ENCODE measurements around the gene CD300H. TPM values are rescaled to one million over a fixed set of nuclear protein-coding genes. Genes with fewer than 3 reads are reported as not detected.
"Not testable (repeated sequence)": the region's sequence is repeated elsewhere in the genome, so short reads cannot be mapped to it uniquely, and the experiment has no call there.

The CD300H gene
- total RNA-seq, 1 donor from 2014 or later: not detected

DNA sequence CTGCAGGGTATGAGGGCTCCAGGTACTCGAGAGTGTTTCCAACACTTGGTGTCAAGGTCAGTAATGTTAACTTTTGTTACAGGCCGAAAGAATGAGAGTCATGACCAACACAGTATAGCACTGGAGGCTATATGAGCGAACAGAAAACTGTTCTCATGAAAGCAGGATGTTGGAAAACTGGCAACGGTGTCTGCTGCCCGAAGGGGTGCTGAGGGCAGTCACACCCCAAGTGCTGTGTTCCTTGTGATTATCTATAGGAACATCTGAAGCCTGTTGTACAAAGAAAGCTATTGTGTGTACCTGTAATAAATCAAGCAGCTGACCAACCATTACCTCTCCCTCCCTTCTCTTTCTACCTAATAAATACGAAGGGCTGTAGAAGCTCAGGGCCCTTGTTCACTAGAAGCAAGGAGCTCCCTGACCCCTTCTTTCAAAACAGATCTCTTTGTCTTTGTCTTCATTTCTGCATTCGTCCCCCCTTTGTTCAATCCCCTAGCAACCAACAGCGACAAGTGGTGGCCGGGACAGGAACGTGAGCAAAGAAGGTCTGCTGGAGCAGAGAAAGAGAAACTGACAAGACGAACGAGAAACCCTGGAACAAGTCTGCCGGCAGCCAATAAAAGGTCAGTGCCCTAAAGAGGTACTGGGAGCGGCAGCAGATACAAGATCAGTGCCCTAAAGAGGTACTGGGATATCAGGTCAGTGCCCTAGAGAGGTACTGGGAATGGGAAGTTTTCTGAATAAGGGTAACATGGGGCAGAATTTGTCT lies 17.2 kb upstream of the CD300H start:
- no peak for DNase-seq (ENCODE audit: low read depth in 2 of 2)

DNA sequence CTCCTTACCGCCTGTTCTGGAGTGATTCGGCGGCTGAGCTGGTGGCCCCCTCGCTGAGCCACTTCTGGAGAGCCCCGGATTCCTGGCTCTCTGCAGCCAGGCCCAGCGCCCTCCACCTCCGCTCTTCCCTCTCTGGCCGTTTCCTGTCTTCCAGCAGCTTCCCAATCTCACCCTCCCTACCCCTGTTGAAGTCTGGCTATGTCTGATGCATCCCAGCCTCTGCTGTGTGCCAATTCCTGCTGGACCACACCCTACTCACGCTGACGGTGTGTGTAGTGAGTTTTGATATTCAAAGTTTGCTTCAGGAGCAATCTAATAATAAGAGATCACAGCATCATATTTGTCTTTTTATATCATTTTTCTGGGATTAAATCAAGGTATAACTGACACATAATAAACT lies 15.3 kb upstream of the CD300H start:
- DNase-seq (ENCODE audit: low read depth in 2 of 2): no peak

DNA sequence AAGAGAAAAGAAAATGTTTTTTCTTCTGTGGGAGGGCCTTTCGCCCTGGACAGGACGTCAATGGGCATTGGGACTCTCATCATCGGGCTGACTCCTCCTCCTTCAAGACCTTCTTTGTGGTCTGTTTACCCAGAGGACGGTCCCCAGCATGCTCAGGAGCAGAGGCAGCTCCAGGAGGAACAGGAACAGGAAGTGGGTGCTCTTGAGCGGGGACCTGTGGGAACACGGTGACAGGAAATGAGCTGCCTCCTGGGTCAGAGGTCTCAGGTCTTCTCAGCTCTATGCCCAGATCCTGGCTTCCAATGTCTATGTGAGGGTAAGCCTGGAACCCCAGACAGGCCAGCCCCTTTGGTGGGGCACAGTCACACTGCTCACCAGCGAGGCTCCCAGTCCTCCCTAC lies 12.6 kb upstream of the CD300H start:
- no peak for DNase-seq (ENCODE audit: low read depth in 2 of 2)

DNA sequence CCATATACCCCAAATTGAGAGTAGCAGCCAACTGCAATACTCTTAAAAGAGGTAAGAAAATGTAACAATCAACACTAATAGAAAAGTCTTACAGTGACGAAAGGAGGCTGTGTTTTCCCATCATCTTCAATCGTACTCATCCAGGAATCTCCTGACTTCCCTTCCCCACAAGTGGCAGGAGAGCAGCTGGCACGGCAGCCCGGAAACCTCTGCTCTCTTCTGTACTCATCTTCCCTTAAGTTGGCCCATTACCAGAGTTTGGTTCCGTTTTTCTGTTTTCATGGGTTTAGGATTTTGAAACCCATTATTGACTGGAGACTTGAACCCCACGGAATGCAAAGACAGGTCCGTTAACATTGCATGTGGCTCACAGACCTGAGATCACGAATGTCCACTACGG lies 11.7 kb upstream of the CD300H start:
- no peak for DNase-seq (ENCODE audit: low read depth in 2 of 2)

DNA sequence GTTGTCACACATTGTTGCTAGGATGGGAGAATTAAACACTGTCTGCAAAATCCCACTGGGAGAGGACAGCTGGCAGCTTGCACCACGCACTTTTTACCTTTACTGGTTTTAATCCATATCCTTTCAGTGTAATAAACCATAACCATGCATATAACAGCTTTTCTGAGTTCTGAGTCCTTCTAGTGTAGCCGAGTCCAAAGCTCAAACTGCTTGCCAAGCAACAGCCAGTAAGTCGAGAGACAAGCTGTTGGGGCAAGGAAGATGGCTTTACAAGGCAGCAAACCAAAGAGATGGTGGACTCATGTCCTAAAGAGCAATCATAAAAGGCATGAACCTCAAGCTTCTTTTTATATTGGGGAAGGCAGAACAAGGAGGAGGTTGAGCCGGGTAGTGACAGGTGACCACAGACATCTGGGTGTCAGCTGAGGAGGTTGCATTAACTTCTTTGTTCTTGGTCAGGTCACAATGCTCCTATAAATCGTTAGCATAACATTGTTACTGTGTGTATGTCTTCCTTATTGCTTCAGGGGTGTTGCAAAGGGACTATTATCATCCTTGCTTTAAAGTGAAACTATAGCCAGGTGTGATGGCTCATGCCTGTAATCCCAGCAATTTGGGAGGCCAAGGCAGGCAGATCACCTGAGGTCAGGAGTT lies 7.3 kb upstream of the CD300H start:
- no peak for DNase-seq (ENCODE audit: low read depth in 2 of 2)

DNA sequence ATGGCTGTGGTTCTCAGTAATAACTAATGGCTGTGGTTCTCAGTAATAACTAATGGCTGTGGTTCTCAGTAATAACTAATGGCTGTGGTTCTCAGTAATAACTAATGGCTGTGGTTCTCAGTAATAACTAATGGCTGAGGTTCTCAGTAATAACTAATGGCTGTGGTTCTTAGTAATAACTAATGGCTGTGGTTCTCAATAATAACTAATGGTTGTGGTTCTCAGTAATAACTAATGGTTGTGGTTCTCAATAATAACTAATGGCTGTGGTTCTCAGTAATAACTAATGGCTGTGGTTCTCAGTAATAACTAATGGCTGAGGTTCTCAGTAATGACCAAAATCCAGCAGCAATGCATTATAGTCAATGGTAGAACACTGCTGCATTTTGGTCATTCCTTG lies 6.3 kb upstream of the CD300H start:
- DNase-seq (ENCODE audit: low read depth in 2 of 2): not testable (repeated sequence)

DNA sequence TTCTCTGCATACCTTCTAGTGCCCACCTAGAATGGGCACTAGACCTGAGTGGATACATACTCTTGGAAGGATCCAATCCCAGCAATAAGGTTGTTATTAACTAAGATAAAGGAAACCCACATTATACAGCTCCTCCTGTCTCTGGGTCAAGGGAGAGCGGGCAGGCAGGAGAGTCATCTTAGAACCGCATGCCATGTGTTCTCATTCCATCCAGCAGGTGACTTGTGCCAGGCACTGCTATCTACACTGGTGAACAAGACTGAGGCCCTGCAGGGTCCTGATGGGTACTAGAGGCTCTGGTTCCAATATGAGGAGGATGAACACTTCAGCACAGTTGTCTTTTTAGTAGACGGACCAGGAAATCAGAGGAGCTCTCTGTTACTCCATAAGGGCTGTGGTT lies 5.9 kb upstream of the CD300H start:
- no peak for DNase-seq (ENCODE audit: low read depth in 2 of 2)

DNA sequence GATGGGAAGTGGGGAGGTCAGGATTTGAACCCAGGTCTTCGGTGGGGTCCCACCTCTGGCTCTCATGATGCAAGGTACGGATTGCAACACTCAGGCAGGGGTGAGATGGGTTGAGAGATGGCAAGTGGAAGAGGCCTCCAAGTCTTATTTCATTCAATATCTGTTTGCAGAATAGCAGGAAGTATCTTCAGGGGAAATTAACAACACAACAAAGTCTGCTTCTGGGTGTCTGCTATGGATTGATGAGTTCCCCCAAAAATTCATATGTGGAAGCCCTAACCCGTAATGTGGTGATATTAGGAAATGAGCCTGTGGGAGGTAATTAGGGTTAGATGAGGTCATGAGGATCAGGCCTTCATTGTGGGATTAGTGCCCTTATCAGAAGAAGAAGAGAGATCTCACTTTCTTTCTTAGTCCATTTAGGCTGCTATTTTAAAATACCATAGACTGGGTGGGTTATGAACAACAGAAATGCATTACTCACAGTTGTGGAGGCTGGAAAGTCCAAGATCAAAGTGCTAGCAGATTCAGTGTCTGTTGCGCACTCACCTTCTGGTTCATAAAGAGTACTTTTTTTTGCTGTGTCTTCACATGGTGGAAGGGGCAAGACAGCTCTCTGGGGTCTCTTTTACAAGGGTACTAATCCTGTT lies 4.4 kb upstream of the CD300H start:
- DNase-seq (ENCODE audit: low read depth in 2 of 2): no peak

DNA sequence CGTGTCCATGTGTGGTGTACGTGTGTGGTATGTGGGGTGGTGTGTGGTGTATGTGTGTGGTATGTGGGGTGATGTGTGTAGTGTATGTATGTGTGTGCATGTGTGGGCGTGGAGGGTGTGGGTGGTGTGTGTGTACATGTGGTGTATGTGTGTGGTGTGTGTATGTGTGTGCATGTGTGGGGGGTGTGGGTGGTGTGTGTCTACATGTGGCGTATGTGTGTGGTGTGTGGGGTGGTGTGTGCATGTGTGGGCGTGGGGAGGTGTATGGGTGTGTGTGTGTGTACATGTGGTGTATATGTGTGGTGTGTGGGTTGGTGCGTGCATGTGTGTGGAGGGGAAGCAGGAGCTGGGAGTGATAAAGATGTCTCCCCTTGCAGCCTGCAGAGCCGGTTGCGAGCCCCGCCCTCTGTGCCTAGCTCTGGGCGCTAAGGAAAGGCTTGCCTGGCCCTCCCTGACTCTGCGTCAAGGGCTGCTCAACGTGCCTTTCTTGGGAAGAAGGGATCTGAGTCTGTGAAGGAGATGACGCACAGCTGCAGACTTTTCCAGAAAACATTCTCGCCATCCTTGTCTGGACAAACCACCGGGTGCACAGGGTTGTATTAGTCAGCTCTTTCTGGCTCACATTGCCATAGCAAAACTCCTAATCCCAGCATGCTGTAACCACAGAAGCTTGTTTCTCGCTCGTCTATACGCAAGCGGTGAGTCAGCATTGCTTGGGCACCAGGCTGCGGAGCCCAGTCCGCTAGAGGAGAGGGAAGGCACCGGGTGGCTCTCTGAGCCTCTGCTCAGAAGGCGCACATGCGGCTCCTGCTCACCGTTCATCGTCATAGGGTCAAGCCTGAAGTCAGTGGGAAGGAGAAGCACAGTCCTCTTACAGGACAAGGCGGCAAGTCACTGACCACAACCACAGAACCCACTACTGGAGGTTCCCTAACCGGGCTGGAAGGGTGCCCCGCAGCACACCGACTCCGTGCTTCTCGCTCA lies 2.0 kb upstream of the CD300H start:
- no peak for DNase-seq (ENCODE audit: low read depth in 2 of 2)

DNA sequence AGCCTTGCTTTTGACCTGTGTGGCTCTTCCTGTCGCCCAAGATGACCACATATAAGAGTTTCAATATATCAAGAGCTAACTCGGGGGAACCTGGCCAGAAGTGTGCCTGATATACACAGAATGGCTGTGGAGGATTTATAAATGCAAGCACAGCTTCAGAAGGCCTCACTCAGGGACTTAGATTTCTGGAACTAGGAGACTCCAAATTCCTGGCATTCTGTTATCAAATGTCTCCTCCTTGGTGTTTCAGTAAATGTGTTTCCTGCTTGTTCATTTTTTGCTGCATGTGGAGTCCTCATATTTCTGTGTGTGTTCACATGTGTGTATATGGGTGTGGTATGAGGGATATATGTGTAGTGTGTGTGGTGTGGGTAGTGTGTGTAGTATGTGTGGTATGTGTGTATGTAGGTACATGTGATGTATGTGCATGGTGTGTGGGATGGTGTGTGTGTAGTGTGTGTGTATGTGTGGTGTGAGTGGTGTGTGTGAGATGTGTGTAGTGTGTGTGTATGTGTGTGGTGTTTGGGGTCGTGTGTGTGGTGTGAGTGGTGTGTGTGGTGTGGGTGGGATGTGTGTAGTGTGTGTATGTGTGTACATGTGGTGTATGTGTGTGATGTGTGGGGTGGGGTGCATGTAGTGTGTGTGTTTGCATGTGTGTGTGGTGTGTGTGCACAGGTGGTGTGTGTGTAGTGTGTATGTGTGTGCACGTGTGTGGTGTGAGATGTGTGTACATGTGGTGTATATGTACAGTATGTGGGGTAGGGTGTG lies 981 bp upstream of the CD300H start:
- DNase-seq (ENCODE audit: low read depth in 2 of 2): no peak

DNA sequence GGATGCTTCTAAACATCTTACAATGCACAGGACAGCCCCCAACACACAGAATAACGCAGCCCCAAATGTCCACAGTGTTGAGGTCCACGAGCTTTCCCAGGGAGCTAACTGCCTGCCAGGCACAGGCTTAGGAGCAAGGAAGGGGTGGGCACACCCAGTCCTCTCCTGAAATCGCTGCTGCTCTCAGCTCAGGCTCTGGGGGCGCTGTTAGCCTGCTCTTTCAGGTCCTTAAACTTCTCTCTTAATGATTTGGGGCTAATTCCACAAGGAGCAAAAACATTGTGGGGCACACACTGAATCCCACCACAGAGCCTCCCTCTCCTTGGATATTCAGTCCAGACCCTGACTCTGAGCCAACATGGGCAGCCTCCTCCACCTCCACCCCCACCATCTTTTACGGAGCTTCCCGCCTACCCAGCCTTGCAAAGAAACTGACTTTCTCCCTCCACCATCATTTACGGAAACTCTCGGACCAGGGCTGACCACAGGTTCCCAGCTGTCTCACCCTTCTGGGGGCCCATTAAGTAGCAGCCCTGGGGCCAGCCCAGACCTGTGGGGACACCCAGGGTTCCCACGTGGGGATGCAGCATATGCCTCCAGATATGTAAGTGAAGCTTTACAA lies 1.1 kb downstream of the CD300H start:
- DNase-seq (ENCODE audit: low read depth in 2 of 2): no peak

DNA sequence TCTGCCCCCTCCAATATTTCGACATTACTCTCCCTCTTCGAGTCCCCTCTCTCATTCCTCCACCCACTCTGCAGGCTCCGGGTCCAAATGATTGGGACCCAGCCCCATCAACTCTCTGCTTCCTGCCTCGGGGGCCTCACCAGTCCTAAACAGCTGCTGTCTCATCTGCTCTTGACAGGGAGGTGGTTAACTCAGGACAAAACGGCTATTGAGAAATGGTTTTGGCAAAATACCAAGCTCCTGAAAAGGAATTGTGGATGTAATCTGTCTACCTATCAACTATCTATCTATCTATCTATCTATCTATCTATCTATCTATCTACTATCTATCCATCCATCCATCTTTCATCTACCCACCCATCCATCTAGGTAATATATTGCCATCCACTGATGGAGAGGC lies 2.2 kb downstream of the CD300H start:
- DNase-seq (ENCODE audit: low read depth in 2 of 2): no peak

DNA sequence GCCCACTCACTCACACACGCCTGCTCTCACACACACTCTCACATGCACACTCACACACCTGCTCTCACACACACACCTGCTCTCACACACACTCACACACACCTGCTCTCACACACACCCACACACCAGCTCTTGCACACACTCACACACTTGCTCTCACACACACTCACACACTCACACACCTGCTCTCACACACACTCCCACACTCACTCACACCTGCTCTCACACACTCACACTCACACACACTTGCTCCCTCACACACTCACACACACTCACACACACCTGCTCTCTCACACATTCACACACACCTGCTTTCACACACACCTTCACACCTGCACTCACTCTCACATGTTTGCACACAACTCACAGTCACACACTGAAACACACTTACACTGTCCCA lies 4.0 kb downstream of the CD300H start:
- no peak for DNase-seq (ENCODE audit: low read depth in 2 of 2)

DNA sequence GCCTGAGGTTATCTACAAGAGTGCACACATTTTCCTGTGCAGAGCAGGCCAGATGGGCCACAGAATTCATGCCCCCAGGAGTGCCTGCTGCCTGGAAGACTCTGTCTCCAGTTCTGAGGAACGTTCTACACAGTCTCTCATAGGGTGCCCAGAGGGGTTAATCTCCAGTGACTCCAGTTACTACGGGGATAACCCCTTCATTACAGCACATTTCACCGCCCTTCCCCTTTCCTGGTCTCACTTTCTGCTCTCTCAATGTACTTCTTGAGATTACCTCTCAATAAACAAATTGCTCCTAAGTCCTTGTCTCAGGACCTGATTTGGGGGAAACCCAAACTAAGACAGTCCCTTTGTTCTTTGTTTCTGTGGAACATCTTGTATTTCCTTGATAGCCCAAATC lies 5.7 kb downstream of the CD300H start:
- no peak for DNase-seq (ENCODE audit: low read depth in 2 of 2)

DNA sequence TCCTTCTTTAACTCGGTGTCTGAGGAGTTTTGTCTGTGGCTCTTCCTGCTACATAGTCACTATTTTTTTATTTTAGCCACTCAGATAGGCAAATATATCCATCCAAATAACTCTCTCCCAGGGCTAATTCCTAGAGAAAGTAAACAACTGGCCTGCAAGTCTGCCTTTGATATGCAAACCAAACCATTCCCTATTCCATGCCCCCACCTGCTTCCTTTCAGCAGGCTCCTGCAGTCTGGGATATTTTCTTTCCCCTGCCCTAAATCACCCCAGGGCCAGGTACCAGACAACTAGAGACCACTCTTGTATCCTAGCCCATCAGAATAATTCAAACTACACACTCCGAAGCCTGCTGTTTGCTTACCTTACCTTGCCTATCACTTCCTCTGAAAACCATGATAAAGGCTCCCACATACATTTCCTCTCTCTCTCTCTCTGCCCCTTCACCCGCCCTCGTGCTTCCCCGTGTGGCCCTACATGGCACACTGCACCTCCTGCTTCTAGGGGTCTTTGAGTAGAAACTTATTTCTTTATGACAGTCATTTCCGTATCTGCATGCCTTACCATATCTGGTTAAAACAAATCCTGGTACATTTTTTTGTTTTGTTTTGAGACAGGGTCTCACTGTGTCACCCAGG lies 8.3 kb downstream of the CD300H start:
- DNase-seq (ENCODE audit: low read depth in 2 of 2): no peak

DNA sequence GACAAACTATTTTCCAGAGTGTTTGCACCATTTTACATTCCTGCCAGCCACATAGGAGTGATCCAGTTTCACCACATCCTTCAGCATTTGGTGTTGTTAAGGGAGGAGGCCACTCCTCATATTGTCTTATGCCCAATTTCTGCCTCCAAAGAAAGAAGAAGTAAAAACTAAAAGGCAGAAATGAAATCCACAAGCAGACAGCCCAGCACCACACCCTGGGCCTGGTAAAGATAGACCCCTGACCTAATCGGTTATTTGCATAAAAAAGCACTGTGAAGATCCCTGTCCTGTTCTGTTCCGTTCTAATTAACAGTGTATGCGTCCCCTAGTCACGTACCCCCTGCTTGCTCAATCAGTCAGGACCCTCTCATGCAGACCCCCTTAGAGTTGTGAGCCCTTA lies 8.9 kb downstream of the CD300H start:
- not testable (repeated sequence) for DNase-seq (ENCODE audit: low read depth in 2 of 2)

DNA sequence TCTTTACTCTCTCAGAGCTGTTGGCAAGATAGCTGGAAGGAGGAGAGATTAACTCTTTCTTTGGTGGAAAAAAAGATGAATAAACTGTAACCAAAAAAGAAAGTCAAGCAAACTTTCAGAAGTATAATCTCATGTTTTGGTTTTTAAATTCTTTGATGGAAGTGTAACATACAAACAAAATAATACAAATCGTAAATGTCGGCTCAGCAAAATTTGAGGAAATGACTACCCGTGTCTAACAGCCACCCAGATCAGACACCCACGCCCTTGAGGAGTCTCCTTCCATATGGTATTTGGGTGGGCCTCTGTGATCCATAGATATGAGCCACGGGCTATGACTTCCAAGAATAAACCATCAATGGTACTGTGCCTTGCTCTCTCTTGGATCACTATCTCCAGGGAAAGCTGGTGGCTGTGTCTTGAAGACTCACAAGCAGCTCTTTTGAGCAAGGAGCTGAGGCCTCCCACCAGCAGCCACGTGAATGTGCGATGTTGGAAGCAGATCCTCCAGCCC lies 11.8 kb downstream of the CD300H start:
- DNase-seq (ENCODE audit: low read depth in 2 of 2): no peak

DNA sequence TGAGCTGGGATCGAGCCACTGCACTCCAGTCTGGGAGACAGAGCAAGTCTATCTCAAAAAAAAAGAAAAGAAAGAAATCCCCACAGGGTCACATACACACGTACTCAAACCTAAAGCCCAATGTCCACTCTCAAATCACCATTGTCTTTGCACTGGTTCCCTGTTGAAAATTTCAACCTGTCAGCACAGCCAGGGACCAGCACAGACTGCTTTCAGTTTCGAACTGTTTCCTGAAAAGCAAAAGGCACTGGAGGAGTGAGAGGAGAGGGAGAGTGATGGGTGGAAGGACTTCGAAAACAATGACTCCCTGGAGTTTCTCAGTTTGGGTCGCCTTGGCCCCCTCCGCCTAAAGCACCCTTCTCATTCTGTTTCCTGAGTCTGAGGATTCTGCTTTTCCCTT lies 12.4 kb downstream of the CD300H start:
- DNase-seq (ENCODE audit: low read depth in 2 of 2): no peak

DNA sequence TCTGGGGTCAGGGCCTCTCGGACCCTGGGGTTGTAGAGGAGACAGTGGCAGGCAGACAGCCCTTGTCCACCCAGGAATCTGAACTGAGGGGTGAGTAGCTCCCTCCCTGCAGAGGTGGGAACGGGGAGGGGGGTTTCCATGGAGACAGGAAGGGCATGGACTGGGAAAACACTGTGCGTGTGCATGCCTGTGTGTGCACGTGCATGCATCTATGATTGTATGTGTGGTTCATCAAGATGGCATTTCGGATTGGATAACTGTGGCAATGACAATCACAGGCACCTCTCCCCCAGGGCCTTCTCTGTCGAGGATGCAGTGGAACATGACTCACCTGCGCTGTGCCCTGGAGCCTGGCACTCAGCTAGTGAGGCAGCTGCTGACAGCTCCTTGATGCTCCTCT lies 15.3 kb downstream of the CD300H start:
- no peak for DNase-seq (ENCODE audit: low read depth in 2 of 2)

DNA sequence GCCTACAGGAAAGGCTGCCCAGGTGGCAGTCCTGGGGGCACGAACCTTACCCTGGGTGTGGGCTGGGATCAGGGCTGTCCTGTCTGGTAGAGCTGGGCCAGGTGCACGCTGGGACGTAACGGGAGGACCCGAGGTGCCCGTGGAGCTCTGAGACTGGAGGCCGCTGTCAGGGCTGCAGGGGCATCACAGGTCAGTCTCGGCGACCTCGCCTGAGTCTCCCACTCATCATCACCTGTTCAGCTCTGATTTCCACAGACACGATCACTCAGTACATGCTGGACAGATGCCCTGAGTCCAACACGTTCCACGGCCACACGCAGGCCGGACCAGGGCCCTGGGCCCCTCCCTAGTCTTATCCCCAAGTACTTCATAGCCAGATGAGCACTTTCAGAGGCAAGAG lies 16.7 kb downstream of the CD300H start:
- no peak for DNase-seq (ENCODE audit: low read depth in 2 of 2)

Data from dermis microvascular lymphatic vessel endothelial cell (primary cell).